Prostate gland (tissue), 2 donors: ENCODE data around the gene PIGV. TPM values are rescaled to one million over a fixed set of nuclear protein-coding genes. Genes with fewer than 3 reads are reported as not detected.

Experiments used
- DNase-seq: peaks from one replicate; pipeline ENCODE4 v3.0.0-alpha.2; 2019; ENCODE audit warnings: low spot score
- H3K27ac ChIP-seq, 2 donors: fragments of 200-600 bp; sonication (generic); 2 replicates each; pipeline ENCODE4 v1.5.1; 2017 to 2019
- H3K27me3 ChIP-seq: fragments of 200-600 bp; sonication (generic); replicated peaks from 2 replicates; pipeline ENCODE4 v1.5.1; 2019; ENCODE audit not compliant: insufficient read depth
- H3K36me3 ChIP-seq, 2 donors: fragments of 200-600 bp; sonication (generic); 1 replicate in 1 of 2; 2 replicates in 1 of 2; pipeline versions ENCODE4 v1.5.1 to v1.8.1; 2017 to 2019
- H3K4me1 ChIP-seq: fragments of 200-600 bp; sonication (generic); replicated peaks from 2 replicates; pipeline ENCODE4 v1.5.1; 2019
- H3K4me3 ChIP-seq, 2 donors: fragments of 200-600 bp; sonication (generic); 2 replicates each; pipeline ENCODE4 v1.5.1; 2017 to 2019
- H3K9me3 ChIP-seq: fragments of 200-600 bp; sonication (generic); 2 replicates; pipeline ENCODE4 v1.5.1; 2017
- POLR2A ChIP-seq: fragments of 450-650 bp; IDR thresholded peaks from one replicate; pipeline ENCODE4 v1.6.1; 2016; ENCODE audit warnings: antibody characterized with exemption, mild to moderate bottlenecking
- POLR2AphosphoS5 ChIP-seq: sonication (generic); formaldehyde crosslinking; IDR thresholded peaks from one replicate; pipeline ENCODE4 v1.6.1; 2017; ENCODE audit warnings: antibody characterized with exemption
- WGBS: methylation state at CpG from one replicate; pipeline ENCODE4 v1.1.5; 2018; 5-methylcytosine and 5-hydroxymethylcytosine counted together
- intact Hi-C: fragments of 100-400 bp; cut with DNase I; formaldehyde crosslinking; loops from one replicate; pipeline ENCODE4 v1.14.2; 2022
- total RNA-seq, 2 donors: library from RNA; depleted of rRNA; stranded (reverse); fragments of >200 nt; gene quantifications; one replicate each; pipeline ENCODE4 v1.1.0, GENCODE V29; 2016
- TF ChIP-seq, protein P1 (sequence below), 4 experiments: fragments of 200-600 bp in 2 of 4; fragments of 450-650 bp in 2 of 4; sonication (generic) in 2 of 4; IDR thresholded peaks; 1 replicate in 3 of 4; 2 replicates in 1 of 4; pipeline ENCODE4 v1.5.1; 2016 to 2019; ENCODE audit warnings: antibody characterized with exemption in 4 of 4, mild to moderate bottlenecking in 2 of 4, moderate library complexity in 2 of 4

The PIGV gene
- total RNA-seq: 10 to 100 TPM; 26.4 to 32.4 TPM

DNA sequence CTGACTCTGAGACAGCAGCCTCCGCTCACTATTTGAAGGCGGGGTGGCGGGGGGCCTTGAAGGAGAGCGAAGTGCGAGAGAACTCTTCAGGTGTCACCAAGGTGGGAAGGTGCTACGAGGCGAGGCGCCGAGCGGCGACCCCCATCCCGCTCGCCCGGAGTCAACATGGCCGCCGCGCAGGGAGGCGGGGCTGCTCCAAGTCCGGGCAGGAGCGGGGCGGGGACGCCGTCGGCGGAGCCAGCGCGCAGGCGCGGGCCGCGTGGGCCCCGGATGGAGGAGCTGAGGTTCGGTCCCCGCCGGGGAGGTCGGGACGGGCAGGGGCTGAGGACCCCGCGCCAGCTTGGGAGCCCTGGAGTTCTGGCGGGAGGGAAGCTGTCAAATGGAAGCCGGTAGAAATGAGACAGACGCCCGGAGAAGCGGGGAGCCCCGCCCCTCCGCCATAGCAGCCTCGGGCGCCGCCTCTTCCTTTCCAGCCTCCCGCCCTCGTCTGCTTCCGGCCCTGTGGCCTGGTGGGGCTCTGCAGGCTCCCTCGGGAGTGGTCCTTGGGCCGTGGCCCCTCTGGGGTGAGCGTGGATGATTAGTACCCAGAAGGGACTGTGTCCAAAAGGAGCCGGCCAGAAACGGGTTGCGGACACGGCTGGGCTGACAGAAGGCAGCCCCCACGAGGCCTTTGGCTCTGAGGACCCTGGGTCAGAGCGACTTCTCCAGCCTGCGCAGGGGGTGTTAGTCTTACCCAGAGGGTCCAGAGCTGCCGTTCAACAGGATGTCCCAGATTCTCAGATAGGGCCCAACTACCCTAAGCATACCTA, at the start of gene PIGV:
TSS of gene PIGV (plus strand) at position 245 of the 809 bp plus-strand sequence. CDS start 2,866 bp downstream, outside the sequence.
- Histone ChIP-seq H3K27me3 (no peaks in the 10 kb centered on the region), H3K9me3 (no peaks in the 10 kb centered on the region), H3K4me1 (peaks cover 12% of the 10 kb centered on the region), H3K27ac (peak within 1 kb of the TSS; percentile 99), H3K4me3 (peak within 1 kb of the TSS; percentile 70 to 77), H3K36me3 (no peaks in the 10 kb centered on the region)
- peak; percentile 79 for DNase-seq
- TF ChIP-seq, protein P1, sequence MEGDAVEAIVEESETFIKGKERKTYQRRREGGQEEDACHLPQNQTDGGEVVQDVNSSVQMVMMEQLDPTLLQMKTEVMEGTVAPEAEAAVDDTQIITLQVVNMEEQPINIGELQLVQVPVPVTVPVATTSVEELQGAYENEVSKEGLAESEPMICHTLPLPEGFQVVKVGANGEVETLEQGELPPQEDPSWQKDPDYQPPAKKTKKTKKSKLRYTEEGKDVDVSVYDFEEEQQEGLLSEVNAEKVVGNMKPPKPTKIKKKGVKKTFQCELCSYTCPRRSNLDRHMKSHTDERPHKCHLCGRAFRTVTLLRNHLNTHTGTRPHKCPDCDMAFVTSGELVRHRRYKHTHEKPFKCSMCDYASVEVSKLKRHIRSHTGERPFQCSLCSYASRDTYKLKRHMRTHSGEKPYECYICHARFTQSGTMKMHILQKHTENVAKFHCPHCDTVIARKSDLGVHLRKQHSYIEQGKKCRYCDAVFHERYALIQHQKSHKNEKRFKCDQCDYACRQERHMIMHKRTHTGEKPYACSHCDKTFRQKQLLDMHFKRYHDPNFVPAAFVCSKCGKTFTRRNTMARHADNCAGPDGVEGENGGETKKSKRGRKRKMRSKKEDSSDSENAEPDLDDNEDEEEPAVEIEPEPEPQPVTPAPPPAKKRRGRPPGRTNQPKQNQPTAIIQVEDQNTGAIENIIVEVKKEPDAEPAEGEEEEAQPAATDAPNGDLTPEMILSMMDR (IDR thresholded peaks at IDR 0.05): peak; percentile 20 to 62 (median 38)
- TF ChIP-seq POLR2AphosphoS5 (peak; percentile 57), POLR2A (peak; percentile 69)
- WGBS: under 1% methylated on average over 45 of the region's 63 CpGs
- intact Hi-C loops: loop anchor here (2.0 kb wide), 1 partner anchor 93 kb away; no protein-coding TSS in a partner anchor

DNA sequence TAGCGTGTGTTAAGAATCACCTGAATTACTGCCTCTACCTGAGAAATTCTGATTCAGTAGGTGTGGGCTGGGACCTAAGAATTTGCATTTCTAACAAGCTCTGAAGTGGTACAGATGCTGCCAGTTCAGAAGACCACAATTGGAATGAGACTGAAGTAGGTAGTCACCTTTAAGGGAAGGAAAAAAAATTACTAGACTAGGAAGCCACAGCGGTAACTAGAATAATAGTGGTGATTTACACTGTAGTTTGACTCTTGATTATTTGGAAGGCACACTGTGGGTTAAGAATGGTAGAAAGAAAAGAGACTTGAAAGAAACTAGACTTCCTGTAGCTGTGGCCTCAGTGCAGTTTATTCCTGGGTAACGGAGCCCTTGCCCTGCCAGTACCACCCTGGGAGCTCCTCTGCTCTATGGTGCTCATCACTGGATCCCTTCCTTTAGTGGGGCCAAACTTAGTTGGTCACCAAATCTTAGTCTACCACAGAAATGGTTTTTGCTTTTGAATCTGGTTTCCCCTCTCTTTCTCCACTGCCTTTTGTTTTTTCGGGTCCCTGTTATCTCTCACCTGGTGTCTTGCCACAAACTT, 48.3 kb upstream of the PIGV start:
- intact Hi-C loops: no loop called here
- 78% methylated on average over 4 of the region's 4 CpGs for WGBS
- Histone ChIP-seq H3K9me3 (no peaks in the 10 kb centered on the region), H3K27me3 (no peaks in the 10 kb centered on the region), H3K36me3 (no peaks in the 10 kb centered on the region), H3K4me3 (no peak overlapping the region), H3K27ac (no peak overlapping the region), H3K4me1 (no peaks in the 10 kb centered on the region)
- no peak for DNase-seq
- TF ChIP-seq POLR2A (no peak), POLR2AphosphoS5 (no peak)
- TF ChIP-seq, protein P1 (IDR thresholded peaks at IDR 0.05): no peak

DNA sequence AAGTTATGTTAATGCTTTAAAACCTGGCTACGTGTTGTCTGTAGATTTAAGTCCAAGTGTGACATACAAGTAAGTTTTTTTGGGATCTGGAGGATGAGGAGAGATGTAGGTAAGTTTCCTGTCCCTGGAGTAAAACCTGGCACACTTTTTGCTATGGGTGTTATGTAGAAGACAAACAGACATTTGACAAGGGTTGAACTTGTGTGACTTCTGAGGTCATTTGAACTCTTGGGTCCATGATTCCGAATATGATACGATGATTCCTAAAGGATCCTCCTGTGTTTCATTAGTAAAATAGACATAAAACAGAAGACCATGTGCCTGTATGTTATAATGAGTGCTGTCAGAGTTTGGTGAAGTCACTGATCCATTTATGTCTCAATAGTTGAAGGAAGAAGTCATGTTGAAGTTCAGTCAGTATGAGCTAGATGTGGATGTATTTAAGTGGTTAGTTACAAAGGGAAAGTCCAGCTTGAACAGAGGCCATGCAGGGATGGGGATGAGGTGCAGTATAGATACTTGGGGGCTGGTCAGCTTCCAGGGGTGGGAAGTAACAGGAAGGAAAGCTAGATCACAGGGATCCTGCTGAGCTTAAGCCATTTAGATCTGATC, 47.6 kb upstream of the PIGV start:
- TF ChIP-seq, protein P1 (IDR thresholded peaks at IDR 0.05): no peak
- no peak for TF ChIP-seq POLR2AphosphoS5
- TF ChIP-seq POLR2A: no peak
- 78% methylated on average over 3 of the region's 3 CpGs for WGBS
- DNase-seq: no peak
- Histone ChIP-seq H3K9me3 (no peaks in the 10 kb centered on the region), H3K4me3 (no peak overlapping the region), H3K36me3 (no peaks in the 10 kb centered on the region), H3K27ac (no peak overlapping the region), H3K4me1 (no peaks in the 10 kb centered on the region), H3K27me3 (no peaks in the 10 kb centered on the region)
- intact Hi-C loops: no loop called here

DNA sequence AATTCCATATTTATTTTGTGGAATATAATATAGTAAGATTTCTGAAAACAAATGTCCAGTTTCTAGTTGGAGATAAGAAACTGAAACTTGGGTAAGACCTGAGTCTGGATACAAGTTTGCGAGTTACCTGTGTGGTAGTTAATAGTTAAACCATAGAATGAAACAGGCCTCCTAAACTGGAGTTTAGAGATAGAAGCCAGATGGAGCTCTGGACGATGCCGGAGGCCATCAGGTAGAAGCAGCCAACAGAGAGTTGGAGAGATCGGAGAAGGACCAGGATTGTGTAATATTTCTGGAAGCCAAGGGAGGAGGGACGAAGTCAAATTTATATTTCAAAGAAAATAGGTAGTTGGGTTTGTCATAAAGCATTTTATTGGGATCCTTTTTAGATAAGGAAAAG, 46.8 kb upstream of the PIGV start:
- H3K4me1 ChIP-seq: no peaks in the 10 kb centered on the region
- TF ChIP-seq POLR2AphosphoS5 (no peak), POLR2A (no peak)
- TF ChIP-seq, protein P1 (IDR thresholded peaks at IDR 0.05): no peak
- no peaks in the 10 kb centered on the region for H3K9me3 ChIP-seq
- no peaks in the 10 kb centered on the region for H3K36me3 ChIP-seq
- DNase-seq: no peak
- H3K4me3 ChIP-seq: no peak overlapping the region
- no peaks in the 10 kb centered on the region for H3K27me3 ChIP-seq
- WGBS: 58% methylated on average over 5 of the region's 5 CpGs
- H3K27ac ChIP-seq: no peak overlapping the region
- intact Hi-C loops: no loop called here
